Caco-2 (cell line): ENCODE results near the gene PPFIBP2. TPM values are rescaled to one million over a fixed set of nuclear protein-coding genes. Genes with fewer than 3 reads are reported as not detected.

Experiments
- BruUV-seq: library from RNA; stranded (reverse); fragments of 400-500 nt; replicated peaks from 2 replicates; lab custom pipeline; 2021; lab: Mats Ljungman, UMichigan
- CTCF ChIA-PET: fragments of 300-600 bp; sonication (Branson Sonifier 250); formaldehyde crosslinking; loops from one replicate; lab custom pipeline; 2022; ENCODE audit warnings: antibody characterized with exemption; lab: Charles Lee
- POLR2A ChIA-PET: fragments of 300-600 bp; sonication (Branson Sonifier 250); formaldehyde crosslinking; loops from one replicate; lab custom pipeline; 2022; ENCODE audit warnings: antibody characterized with exemption; lab: Charles Lee
- DNase-seq, 2 experiments: peaks; one replicate each; pipeline versions ENCODE4 v3.0.0 to v3.0.0-alpha.2; 2020 to 2022
- H3K27me3 ChIP-seq: replicated peaks from 2 replicates; pipeline ENCODE4 v1.6.0; 2011; ENCODE audit warnings: low read length; ENCODE audit not compliant: control insufficient read depth, insufficient read depth
- H3K36me3 ChIP-seq: 2 replicates; pipeline ENCODE4 v1.5.1; 2011; ENCODE audit warnings: low read length; ENCODE audit not compliant: control insufficient read depth, insufficient read depth
- H3K4me1 ChIP-seq: fragments of 250-450 bp; sonication (Bioruptor Pico); 2 replicates; pipeline ENCODE4 v1.5.1; 2020; ENCODE audit warnings: mild to moderate bottlenecking
- H3K4me3 ChIP-seq: 2 replicates; pipeline ENCODE4 v1.5.1; 2011; ENCODE audit warnings: low read depth, mild to moderate bottlenecking, control low read depth, low read length
- H3K9me3 ChIP-seq: fragments of 250-450 bp; sonication (Bioruptor Pico); 2 replicates; pipeline ENCODE4 v1.5.1; 2020; ENCODE audit warnings: mild to moderate bottlenecking, moderate library complexity
- H3K27ac Mint-ChIP-seq: one replicate; pipeline ENCODE4 v1.8.0; 2022; ENCODE audit warnings: mixed read lengths; ENCODE audit not compliant: unreplicated experiment
- H3K27me3 Mint-ChIP-seq: one replicate; pipeline ENCODE4 v1.8.0; 2022; ENCODE audit warnings: mixed read lengths; ENCODE audit not compliant: insufficient read depth, unreplicated experiment
- H3K36me3 Mint-ChIP-seq: one replicate; pipeline ENCODE4 v1.8.0; 2022; ENCODE audit warnings: mild to moderate bottlenecking, mixed read lengths; ENCODE audit not compliant: insufficient read depth, unreplicated experiment
- H3K4me1 Mint-ChIP-seq: one replicate; pipeline ENCODE4 v1.8.0; 2022; ENCODE audit warnings: low read depth, mixed read lengths; ENCODE audit not compliant: unreplicated experiment
- H3K4me3 Mint-ChIP-seq: one replicate; pipeline ENCODE4 v1.8.0; 2022; ENCODE audit warnings: mild to moderate bottlenecking, moderate library complexity, mixed read lengths; ENCODE audit not compliant: unreplicated experiment
- H3K9me3 Mint-ChIP-seq: one replicate; pipeline ENCODE4 v1.8.0; 2022; ENCODE audit warnings: mixed read lengths; ENCODE audit not compliant: unreplicated experiment
- intact Hi-C: fragments of 100-400 bp; cut with micrococcal nuclease; formaldehyde crosslinking; loops from one replicate; pipeline ENCODE4 v1.10.0; 2022; ENCODE audit not compliant: unreplicated experiment
- total RNA-seq: library from RNA; stranded (reverse); gene quantifications from 2 replicates; pipeline ENCODE4 v1.2.3, GENCODE V29; 2022
- TF ChIP-seq, protein P1 (sequence below), 2 experiments: fragments of 200-600 bp in 1 of 2; IDR thresholded peaks; 1 replicate in 1 of 2; 2 replicates in 1 of 2; pipeline versions ENCODE4 v1.5.1 to v1.8.0; 2011 to 2022; ENCODE audit warnings: antibody characterized with exemption in 1 of 2, control low read depth in 1 of 2, inconsistent platforms in 1 of 2, low read depth in 1 of 2, low read length in 1 of 2, mild to moderate bottlenecking in 1 of 2, moderate library complexity in 1 of 2; ENCODE audit not compliant: insufficient read depth in 1 of 2, severe bottlenecking in 1 of 2, unreplicated experiment in 1 of 2

The PPFIBP2 gene
- total RNA-seq, 1 experiment from 2014 or later = 72.5 TPM

DNA sequence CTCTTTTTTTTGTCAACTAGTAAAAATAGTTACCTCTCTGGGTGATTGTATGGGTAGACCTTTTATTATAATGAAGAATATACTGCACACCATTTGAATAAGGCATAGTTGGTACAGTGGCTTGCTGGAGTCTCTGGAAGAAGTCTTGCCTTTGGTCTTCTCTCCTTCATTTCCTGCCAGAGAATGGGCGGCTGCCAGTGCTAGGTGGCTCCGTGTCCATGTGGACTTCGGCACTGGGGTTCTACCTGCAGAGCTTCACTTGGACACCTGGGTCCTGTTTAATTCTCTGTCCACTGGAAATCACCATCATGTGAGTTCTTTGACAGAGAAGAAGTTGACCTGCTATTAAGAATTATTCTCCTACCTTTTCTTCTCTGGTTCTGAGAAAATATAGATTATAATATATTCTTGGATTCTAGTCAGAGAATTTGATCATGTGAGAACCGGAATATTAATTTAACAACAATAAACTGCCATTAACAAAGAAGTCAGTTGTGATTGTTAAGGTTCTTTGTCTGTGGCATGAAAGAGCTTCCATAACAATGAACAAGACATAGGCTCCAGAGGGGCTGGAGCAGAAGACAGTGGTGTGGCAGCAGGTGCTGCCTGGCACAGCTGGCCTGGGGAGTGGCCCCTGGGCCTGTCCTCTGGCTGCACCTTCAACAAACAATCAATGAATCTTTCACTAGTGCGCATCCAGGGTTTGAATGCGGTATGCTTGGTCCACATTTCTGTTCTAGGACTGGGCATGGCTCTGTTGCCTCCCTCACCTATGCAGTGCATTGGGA, 77.5 kb downstream of the PPFIBP2 start:
- no peak overlapping the region for H3K4me3 ChIP-seq
- Mint-ChIP-seq H3K4me3 (no peak overlapping the region), H3K27ac (no peak overlapping the region), H3K9me3 (no peaks in the 10 kb centered on the region), H3K36me3 (peaks cover 16% of the 10 kb centered on the region), H3K27me3 (no peaks in the 10 kb centered on the region), H3K4me1 (peaks cover 8% of the 10 kb centered on the region)
- no peaks in the 10 kb centered on the region for H3K27me3 ChIP-seq
- TF ChIP-seq, protein P1, sequence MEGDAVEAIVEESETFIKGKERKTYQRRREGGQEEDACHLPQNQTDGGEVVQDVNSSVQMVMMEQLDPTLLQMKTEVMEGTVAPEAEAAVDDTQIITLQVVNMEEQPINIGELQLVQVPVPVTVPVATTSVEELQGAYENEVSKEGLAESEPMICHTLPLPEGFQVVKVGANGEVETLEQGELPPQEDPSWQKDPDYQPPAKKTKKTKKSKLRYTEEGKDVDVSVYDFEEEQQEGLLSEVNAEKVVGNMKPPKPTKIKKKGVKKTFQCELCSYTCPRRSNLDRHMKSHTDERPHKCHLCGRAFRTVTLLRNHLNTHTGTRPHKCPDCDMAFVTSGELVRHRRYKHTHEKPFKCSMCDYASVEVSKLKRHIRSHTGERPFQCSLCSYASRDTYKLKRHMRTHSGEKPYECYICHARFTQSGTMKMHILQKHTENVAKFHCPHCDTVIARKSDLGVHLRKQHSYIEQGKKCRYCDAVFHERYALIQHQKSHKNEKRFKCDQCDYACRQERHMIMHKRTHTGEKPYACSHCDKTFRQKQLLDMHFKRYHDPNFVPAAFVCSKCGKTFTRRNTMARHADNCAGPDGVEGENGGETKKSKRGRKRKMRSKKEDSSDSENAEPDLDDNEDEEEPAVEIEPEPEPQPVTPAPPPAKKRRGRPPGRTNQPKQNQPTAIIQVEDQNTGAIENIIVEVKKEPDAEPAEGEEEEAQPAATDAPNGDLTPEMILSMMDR (IDR thresholded peaks at IDR 0.05; ENCODE audit: insufficient read depth in 1 of 2, low read depth in 1 of 2, low read length in 1 of 2, severe bottlenecking in 1 of 2, unreplicated experiment in 1 of 2) = no peak
- intact Hi-C loops = no loop called here
- no TSS peak for BruUV-seq
- peaks cover under 1% of the 10 kb centered on the region; the same call in 1 of the 2 replicates for H3K4me1 ChIP-seq
- DNase-seq = no peak
- no peaks in the 10 kb centered on the region for H3K9me3 ChIP-seq
- H3K36me3 ChIP-seq = peaks cover 1% of the 10 kb centered on the region
- ChIA-PET POLR2A (no interaction called here), CTCF (no interaction called here)

DNA sequence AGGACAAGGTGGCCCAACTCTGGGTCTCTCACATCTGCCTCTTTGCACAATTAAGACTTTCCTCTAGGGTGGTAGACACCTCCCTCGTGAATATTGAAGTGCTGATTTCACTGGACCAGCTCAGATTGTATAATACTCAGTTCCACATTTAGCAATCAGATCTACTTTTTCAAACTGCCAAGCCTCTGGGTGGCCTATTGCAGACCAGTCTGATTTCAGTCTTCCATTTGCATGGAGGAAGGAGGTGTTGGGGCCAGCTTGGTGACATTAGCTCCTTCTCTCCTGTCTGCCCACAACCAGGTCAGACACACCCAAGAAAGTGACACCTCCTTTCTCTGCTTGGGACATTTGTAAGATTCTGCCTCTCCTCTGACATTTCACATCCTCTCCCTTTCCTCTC, 78.2 kb downstream of the PPFIBP2 start:
- H3K36me3 Mint-ChIP-seq = peaks cover 13% of the 10 kb centered on the region

DNA sequence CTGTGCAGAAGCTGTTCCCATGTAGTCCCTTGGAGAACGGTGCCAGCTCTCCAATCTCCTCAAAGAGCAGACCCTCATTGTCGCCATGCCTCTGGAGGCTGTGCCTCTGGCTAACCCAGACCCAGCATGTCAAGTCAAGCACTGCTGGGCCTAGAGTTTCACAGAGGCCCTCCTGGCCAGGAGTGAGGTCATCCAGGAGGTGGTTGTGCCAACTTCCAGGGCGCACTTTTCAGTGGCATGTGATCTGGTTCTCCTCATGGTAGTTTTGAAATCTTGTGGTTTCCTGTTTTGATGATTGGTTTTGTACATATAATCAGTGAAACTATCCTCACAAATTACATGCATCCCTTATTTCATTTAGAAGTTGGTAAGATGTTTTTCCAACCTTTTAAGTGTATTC, 78.9 kb downstream of the PPFIBP2 start:
- peaks cover 1% of the 10 kb centered on the region; the same call in 1 of the 2 replicates for H3K36me3 ChIP-seq
- Mint-ChIP-seq H3K27me3 (no peaks in the 10 kb centered on the region), H3K4me1 (peaks cover 15% of the 10 kb centered on the region), H3K4me3 (no peak overlapping the region), H3K36me3 (peaks cover 19% of the 10 kb centered on the region), H3K9me3 (no peaks in the 10 kb centered on the region), H3K27ac (no peak overlapping the region)
- no TSS peak for BruUV-seq
- TF ChIP-seq, protein P1 (IDR thresholded peaks at IDR 0.05; ENCODE audit: insufficient read depth in 1 of 2, low read depth in 1 of 2, low read length in 1 of 2, severe bottlenecking in 1 of 2, unreplicated experiment in 1 of 2) = no peak
- peaks cover 14% of the 10 kb centered on the region for H3K4me1 ChIP-seq
- DNase-seq = no peak
- ChIA-PET POLR2A (no interaction called here), CTCF (no interaction called here)
- no peaks in the 10 kb centered on the region for H3K27me3 ChIP-seq
- H3K4me3 ChIP-seq = no peak overlapping the region
- intact Hi-C loops = no loop called here
- H3K9me3 ChIP-seq = no peaks in the 10 kb centered on the region

More for the DNA sequence above, 78.2 kb downstream of the PPFIBP2 start:
- Mint-ChIP-seq H3K4me3 (no peak overlapping the region), H3K4me1 (peaks cover 11% of the 10 kb centered on the region), H3K9me3 (no peaks in the 10 kb centered on the region), H3K27ac (no peak overlapping the region), H3K27me3 (no peaks in the 10 kb centered on the region)
- peaks cover 7% of the 10 kb centered on the region for H3K4me1 ChIP-seq
- TF ChIP-seq, protein P1 (IDR thresholded peaks at IDR 0.05; ENCODE audit: insufficient read depth in 1 of 2, low read depth in 1 of 2, low read length in 1 of 2, severe bottlenecking in 1 of 2, unreplicated experiment in 1 of 2) = no peak
- H3K4me3 ChIP-seq = no peak overlapping the region
- intact Hi-C loops = no loop called here
- ChIA-PET POLR2A (interaction anchor here (0.6 kb wide), 1 partner anchor 330 kb away, joined by 4 read pairs; no protein-coding TSS in a partner anchor), CTCF (interaction anchor here (0.6 kb wide), 1 partner anchor 13 kb away, joined by 3 read pairs; no protein-coding TSS in a partner anchor)
- H3K27me3 ChIP-seq = no peaks in the 10 kb centered on the region
- peaks cover 1% of the 10 kb centered on the region for H3K36me3 ChIP-seq
- no peak for DNase-seq
- no TSS peak for BruUV-seq
- H3K9me3 ChIP-seq = no peaks in the 10 kb centered on the region
